ENCODE measurements around the gene TIAM2.

DNA sequence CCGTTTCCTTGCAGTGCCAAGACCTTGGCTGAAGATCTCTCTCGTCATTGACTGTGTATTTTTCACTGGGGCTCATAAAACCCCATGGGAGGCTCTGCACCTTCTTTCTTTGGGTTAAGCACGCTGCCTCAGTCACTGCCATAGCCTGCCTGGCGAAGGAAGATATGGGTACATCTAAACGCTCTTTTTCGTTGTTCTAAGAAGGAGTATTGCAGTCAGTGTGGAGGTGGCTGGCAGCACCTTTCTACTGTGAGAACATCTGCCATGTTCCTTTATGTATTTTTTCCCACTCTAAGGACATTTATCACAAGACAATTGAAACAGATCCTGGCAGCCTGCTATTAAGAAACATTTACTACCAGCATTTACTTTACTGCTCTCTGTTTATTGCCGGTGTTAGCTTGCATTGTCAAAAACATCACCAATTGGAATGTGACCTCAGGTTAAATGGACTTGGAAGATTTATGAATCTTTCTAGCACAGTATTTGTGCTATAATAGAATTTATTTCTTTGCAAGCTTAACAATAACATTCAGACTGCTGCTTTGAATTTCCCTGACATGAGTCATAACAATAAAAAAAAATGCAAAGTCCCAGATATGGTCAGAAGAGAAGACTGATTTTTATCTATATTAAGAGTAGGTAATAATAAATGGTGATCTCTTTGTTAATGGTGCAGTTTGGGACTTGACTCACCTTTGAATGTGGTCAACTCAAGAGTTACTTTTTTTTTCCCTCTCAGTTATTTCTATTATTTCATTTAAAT is 206.5 kb downstream of the TIAM2 start:
- TF ChIP-seq, protein P1, sequence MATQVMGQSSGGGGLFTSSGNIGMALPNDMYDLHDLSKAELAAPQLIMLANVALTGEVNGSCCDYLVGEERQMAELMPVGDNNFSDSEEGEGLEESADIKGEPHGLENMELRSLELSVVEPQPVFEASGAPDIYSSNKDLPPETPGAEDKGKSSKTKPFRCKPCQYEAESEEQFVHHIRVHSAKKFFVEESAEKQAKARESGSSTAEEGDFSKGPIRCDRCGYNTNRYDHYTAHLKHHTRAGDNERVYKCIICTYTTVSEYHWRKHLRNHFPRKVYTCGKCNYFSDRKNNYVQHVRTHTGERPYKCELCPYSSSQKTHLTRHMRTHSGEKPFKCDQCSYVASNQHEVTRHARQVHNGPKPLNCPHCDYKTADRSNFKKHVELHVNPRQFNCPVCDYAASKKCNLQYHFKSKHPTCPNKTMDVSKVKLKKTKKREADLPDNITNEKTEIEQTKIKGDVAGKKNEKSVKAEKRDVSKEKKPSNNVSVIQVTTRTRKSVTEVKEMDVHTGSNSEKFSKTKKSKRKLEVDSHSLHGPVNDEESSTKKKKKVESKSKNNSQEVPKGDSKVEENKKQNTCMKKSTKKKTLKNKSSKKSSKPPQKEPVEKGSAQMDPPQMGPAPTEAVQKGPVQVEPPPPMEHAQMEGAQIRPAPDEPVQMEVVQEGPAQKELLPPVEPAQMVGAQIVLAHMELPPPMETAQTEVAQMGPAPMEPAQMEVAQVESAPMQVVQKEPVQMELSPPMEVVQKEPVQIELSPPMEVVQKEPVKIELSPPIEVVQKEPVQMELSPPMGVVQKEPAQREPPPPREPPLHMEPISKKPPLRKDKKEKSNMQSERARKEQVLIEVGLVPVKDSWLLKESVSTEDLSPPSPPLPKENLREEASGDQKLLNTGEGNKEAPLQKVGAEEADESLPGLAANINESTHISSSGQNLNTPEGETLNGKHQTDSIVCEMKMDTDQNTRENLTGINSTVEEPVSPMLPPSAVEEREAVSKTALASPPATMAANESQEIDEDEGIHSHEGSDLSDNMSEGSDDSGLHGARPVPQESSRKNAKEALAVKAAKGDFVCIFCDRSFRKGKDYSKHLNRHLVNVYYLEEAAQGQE (IDR thresholded peaks at IDR 0.05; ENCODE audit: insufficient replicate concordance, low read depth), result no peak
- TF ChIP-seq, protein P2, sequence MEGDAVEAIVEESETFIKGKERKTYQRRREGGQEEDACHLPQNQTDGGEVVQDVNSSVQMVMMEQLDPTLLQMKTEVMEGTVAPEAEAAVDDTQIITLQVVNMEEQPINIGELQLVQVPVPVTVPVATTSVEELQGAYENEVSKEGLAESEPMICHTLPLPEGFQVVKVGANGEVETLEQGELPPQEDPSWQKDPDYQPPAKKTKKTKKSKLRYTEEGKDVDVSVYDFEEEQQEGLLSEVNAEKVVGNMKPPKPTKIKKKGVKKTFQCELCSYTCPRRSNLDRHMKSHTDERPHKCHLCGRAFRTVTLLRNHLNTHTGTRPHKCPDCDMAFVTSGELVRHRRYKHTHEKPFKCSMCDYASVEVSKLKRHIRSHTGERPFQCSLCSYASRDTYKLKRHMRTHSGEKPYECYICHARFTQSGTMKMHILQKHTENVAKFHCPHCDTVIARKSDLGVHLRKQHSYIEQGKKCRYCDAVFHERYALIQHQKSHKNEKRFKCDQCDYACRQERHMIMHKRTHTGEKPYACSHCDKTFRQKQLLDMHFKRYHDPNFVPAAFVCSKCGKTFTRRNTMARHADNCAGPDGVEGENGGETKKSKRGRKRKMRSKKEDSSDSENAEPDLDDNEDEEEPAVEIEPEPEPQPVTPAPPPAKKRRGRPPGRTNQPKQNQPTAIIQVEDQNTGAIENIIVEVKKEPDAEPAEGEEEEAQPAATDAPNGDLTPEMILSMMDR (IDR thresholded peaks at IDR 0.05; ENCODE audit: insufficient read depth, low read length), result no peak
- TF ChIP-seq GABPA (IDR thresholded peaks at IDR 0.05; ENCODE audit: low read depth) (no peak), POLR2AphosphoS5 (IDR thresholded peaks at IDR 0.05; ENCODE audit: low read depth) (no peak)
